ENCODE data around the gene NUP93.

DNA sequence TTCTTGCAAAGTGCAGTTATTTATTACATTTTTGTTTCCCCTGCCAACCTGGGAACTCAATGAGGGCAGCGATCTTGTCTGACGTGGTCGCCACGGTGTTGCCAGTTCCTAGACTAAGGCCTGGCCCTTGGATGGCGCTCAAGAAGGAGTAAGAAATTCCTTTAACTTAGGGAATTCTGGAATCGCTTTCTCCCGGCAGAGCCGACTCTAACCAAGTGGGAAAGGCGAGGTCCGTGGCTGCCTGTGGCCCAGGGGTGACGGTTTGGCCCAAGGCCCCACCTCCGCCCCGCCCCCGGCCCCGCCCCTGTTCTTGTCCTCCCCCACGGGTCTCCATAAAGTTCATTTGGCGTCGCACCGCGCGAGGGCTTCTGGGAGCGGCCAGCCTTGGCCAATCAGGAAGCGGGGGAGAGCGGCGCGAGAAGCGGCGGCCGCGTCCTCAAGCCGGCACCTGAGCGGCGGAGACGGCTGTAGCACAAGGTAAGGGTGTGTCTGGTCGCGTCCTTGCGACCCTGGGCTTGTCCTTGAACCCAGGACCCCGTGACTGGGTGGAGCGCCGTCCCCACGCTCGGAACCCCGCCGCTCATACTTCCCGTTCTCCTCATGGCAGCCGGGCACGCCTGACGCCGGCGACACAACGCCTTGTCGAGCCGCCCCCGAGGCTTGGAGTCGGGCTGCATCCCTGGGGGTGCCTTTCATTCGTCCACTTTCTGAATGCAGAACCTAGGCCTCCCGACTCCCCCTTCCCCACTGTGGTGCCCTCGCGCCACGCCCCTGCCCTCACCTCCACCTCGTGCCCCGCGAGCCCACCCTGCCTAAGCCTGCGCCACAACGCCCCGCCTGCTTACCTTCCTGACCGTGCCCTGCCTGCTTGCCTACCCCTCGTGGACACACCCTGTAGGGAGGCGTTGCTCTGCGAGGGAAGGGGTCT, at the start of gene NUP93:
- TF ChIP-seq POLR2AphosphoS5 (IDR thresholded peaks at IDR 0.05; ENCODE audit: borderline replicate concordance, low read depth, low read length) (peak; percentile 77), EZH2 (IDR thresholded peaks at IDR 0.05) (no peak)
